Measurements from ENCODE around the gene DNAJC3. TPM values are rescaled to one million over a fixed set of nuclear protein-coding genes. Genes with fewer than 3 reads are reported as not detected.

DNAJC3 gene
- polyA plus RNA-seq, 1 donor (not counting 4 experiments of a cell fraction or from before 2014, with no cell fraction given): 23.8 TPM

DNA sequence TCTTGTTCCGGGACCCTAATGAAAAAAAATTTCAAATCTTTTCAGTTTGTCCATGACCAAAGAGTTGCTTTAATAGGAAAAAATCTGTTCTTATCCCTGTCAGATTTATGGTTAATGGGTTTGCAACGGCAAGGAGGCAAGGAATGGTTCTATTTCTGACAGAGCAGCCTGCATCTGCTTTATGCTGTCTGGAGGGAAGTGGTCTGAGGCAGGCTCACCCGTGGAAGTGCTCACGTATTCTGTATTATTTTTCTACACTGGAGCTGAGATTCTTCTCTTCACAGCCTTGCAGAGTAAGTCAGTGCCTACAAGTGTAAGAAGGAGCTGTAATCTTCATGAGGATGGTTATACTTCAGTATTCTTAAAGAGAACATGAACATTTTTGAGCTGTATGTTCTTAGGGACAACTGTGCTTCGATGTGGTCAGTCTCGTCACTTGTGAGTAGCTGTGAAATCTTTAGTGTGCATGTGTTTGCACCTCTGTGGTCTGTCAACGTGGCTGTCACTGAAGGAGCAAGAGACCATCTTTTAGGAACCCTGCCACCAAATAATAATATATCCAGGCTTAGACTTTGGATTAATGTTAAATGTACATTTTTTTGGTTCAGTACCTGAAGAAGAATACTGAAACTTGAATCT lies 114.3 kb downstream of the DNAJC3 start:
- Histone ChIP-seq H3K27ac (ENCODE audit: control insufficient read depth, insufficient read depth, low read length) (no peak overlapping the region), H4K20me1 (ENCODE audit: control insufficient read depth, extremely low read depth, insufficient read depth, low read length) (no peaks in the 10 kb centered on the region), H3K79me2 (ENCODE audit: control insufficient read depth, insufficient read depth, low read length) (no peaks in the 10 kb centered on the region), H3K4me3 (ENCODE audit: control insufficient read depth in 2 of 3, extremely low read depth in 1 of 3, insufficient read depth in 2 of 3, low read depth in 1 of 3, low read length in 3 of 3) (no peak overlapping the region), H3K4me2 (ENCODE audit: control insufficient read depth, extremely low read depth, insufficient read depth, low read depth, low read length) (no peak overlapping the region), H3K9me3 (ENCODE audit: control insufficient read depth, low read depth, low read length) (no peaks in the 10 kb centered on the region), H3K27me3 (ENCODE audit: control insufficient read depth, extremely low read depth, insufficient read depth, low read length) (no peaks in the 10 kb centered on the region), H2AFZ (ENCODE audit: control insufficient read depth, low read length) (no peak overlapping the region), H3K4me1 (ENCODE audit: control insufficient read depth, extremely low read depth, insufficient read depth, low read length) (peaks cover 2% of the 10 kb centered on the region), H3K36me3 (ENCODE audit: control insufficient read depth in 2 of 2, extremely low read depth in 1 of 2, insufficient read depth in 2 of 2, low read length in 2 of 2) (peaks cover 9 to 18% of the 10 kb centered on the region in 2 experiments), H3K9ac (ENCODE audit: control insufficient read depth, extremely low read depth, insufficient read depth, low read length) (no peak overlapping the region), H3K9me1 (ENCODE audit: control insufficient read depth, extremely low read depth, insufficient read depth, low read length) (no peaks in the 10 kb centered on the region)
- dilution Hi-C loops (cut with MboI; ENCODE audit: extremely low pct_ligation_motif_present, low sequenced_read_pairs): no loop called here
- DNase-seq (ENCODE audit: low read depth, low spot score): no peak
- TF ChIP-seq EZH2 (IDR thresholded peaks at IDR 0.05; ENCODE audit: low read length): no peak
- TF ChIP-seq, protein P1, sequence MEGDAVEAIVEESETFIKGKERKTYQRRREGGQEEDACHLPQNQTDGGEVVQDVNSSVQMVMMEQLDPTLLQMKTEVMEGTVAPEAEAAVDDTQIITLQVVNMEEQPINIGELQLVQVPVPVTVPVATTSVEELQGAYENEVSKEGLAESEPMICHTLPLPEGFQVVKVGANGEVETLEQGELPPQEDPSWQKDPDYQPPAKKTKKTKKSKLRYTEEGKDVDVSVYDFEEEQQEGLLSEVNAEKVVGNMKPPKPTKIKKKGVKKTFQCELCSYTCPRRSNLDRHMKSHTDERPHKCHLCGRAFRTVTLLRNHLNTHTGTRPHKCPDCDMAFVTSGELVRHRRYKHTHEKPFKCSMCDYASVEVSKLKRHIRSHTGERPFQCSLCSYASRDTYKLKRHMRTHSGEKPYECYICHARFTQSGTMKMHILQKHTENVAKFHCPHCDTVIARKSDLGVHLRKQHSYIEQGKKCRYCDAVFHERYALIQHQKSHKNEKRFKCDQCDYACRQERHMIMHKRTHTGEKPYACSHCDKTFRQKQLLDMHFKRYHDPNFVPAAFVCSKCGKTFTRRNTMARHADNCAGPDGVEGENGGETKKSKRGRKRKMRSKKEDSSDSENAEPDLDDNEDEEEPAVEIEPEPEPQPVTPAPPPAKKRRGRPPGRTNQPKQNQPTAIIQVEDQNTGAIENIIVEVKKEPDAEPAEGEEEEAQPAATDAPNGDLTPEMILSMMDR (optimal IDR thresholded peaks at IDR 0.05 in 1 of 3, IDR thresholded peaks at IDR 0.05 in 1 of 3, conservative IDR thresholded peaks at IDR 0.05 in 1 of 3; ENCODE audit: extremely low read depth in 1 of 3, insufficient read depth in 2 of 3, low read length in 3 of 3): no peak
- FAIRE-seq: no peak

DNA sequence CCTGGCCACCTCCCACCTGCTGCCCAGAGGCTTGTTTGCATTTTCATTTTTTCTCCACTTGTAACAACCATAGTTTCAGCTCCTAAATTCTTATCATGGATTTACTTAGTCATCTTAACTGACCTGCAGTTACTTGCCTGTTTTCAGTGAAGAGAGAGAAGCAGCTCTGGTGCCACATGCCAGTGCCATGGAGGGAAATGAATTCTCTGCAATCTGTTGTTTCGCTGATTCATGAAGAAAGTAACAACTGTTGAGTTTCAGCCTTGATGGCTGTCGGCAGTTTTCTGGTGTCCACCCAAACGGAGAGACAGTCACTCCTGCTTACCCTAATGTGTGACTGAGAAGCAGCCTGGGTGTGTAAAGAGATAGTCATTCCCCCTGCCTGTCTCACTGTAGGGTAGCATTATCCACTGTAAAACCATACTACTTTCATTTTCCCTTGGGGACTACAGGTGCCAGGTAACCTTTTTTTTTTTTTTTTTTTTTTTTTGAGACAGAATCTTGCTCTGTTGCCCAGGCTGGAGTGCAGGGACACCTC lies 116.1 kb downstream of the DNAJC3 start:
- dilution Hi-C loops (cut with MboI; ENCODE audit: extremely low pct_ligation_motif_present, low sequenced_read_pairs): no loop called here
- no peak for TF ChIP-seq EZH2 (IDR thresholded peaks at IDR 0.05; ENCODE audit: low read length)
- TF ChIP-seq, protein P1 (optimal IDR thresholded peaks at IDR 0.05 in 1 of 3, IDR thresholded peaks at IDR 0.05 in 1 of 3, conservative IDR thresholded peaks at IDR 0.05 in 1 of 3; ENCODE audit: extremely low read depth in 1 of 3, insufficient read depth in 2 of 3, low read length in 3 of 3): no peak
- no peak for FAIRE-seq
- no peaks in the 10 kb centered on the region for H4K20me1 ChIP-seq (ENCODE audit: control insufficient read depth, extremely low read depth, insufficient read depth, low read length)
- no peaks in the 10 kb centered on the region for H3K27me3 ChIP-seq (ENCODE audit: control insufficient read depth, extremely low read depth, insufficient read depth, low read length)
- H3K4me3 ChIP-seq (ENCODE audit: control insufficient read depth in 2 of 3, extremely low read depth in 1 of 3, insufficient read depth in 2 of 3, low read depth in 1 of 3, low read length in 3 of 3): no peak overlapping the region
- H3K79me2 ChIP-seq (ENCODE audit: control insufficient read depth, insufficient read depth, low read length): no peaks in the 10 kb centered on the region
- no peaks in the 10 kb centered on the region for H3K9me3 ChIP-seq (ENCODE audit: control insufficient read depth, low read depth, low read length)
- no peak overlapping the region for H3K9ac ChIP-seq (ENCODE audit: control insufficient read depth, extremely low read depth, insufficient read depth, low read length)
- peaks cover 2% of the 10 kb centered on the region for H3K4me1 ChIP-seq (ENCODE audit: control insufficient read depth, extremely low read depth, insufficient read depth, low read length)
- no peaks in the 10 kb centered on the region for H3K9me1 ChIP-seq (ENCODE audit: control insufficient read depth, extremely low read depth, insufficient read depth, low read length)
- peaks cover 5 to 9% of the 10 kb centered on the region in 2 experiments for H3K36me3 ChIP-seq (ENCODE audit: control insufficient read depth in 2 of 2, extremely low read depth in 1 of 2, insufficient read depth in 2 of 2, low read length in 2 of 2)
- no peak for DNase-seq (ENCODE audit: low read depth, low spot score)
- no peak overlapping the region for H3K4me2 ChIP-seq (ENCODE audit: control insufficient read depth, extremely low read depth, insufficient read depth, low read depth, low read length)
- no peak overlapping the region for H2AFZ ChIP-seq (ENCODE audit: control insufficient read depth, low read length)
- no peak overlapping the region for H3K27ac ChIP-seq (ENCODE audit: control insufficient read depth, insufficient read depth, low read length)
